ENCODE measurements around the gene ITGA8. TPM values are rescaled to one million over a fixed set of nuclear protein-coding genes. Genes with fewer than 3 reads are reported as not detected.

Gene ITGA8
- total RNA-seq, 1 experiment from 2014 or later: not detected

- TF ChIP-seq CTCF (conservative IDR thresholded peaks at IDR 0.05; ENCODE audit: low read depth, low read length) (peak; percentile 68), EZH2 (IDR thresholded peaks at IDR 0.05; ENCODE audit: borderline replicate concordance, low read depth, low read length, poor library complexity, severe bottlenecking) (no peak)
- ChIA-PET POLR2A (ENCODE audit: low non-redundant PET) (no interaction called here), CTCF (interaction anchor here (0.7 to 1.5 kb wide), 3 partner anchors 94 to 161 kb away, joined by 4 to 8 read pairs (median 4); no protein-coding TSS in a partner anchor)
- Histone ChIP-seq H3K27ac (ENCODE audit: low read depth, low read length, poor library complexity, severe bottlenecking) (no peak overlapping the region), H3K36me3 (ENCODE audit: insufficient read depth, low read length, poor library complexity, severe bottlenecking) (no peaks in the 10 kb centered on the region), H3K4me3 (ENCODE audit: low read depth, low read length, poor library complexity, severe bottlenecking) (no peak overlapping the region), H3K9me3 (ENCODE audit: low read depth, low read length, poor library complexity, severe bottlenecking) (no peaks in the 10 kb centered on the region), H3K27me3 (replicated peaks; ENCODE audit: insufficient read depth, low read depth, low read length, poor library complexity) (peaks cover 37% of the 10 kb centered on the region), H3K4me1 (ENCODE audit: insufficient read depth, low read length, poor library complexity, severe bottlenecking) (no peaks in the 10 kb centered on the region)
- no TSS peak for BruUV-seq (replicated peaks)
- intact Hi-C loops (cut with micrococcal nuclease; ENCODE audit: unreplicated experiment): loop anchor here (2.0 to 10.0 kb wide), 3 partner anchors 99 to 291 kb away; no protein-coding TSS in a partner anchor
- peak; percentile 70 for DNase-seq (ENCODE audit: low spot score)
These were observed 5.9 kb upstream of the ITGA8 start for GRCh38 chr10:15725603-15726002.

DNA sequence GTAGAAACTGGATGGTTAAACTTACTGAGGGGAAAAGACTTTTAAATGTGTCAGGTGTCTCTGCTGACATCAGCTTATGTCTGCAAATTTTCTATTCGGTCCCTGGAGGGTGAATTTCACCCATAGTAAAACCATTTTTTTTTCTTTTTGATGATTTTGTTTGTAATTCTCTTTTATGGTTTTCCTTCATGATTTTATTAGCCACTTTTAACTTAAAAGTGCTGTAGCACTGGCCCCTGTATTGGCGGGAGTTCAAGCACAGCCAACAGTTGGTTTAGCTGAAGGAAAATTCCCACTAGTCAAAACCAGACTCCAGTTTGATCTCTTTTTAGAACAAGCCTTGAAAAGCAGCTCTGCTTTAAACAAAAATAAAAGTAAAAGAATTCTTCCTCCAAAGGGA lies 5.0 kb upstream of the ITGA8 start:
- BruUV-seq (replicated peaks): no TSS peak
- ChIA-PET CTCF (no interaction called here), POLR2A (ENCODE audit: low non-redundant PET) (no interaction called here)
- peaks cover 45% of the 10 kb centered on the region for H3K27me3 ChIP-seq (replicated peaks; ENCODE audit: insufficient read depth, low read depth, low read length, poor library complexity)
- no peaks in the 10 kb centered on the region for H3K36me3 ChIP-seq (ENCODE audit: insufficient read depth, low read length, poor library complexity, severe bottlenecking)
- no peaks in the 10 kb centered on the region for H3K9me3 ChIP-seq (ENCODE audit: low read depth, low read length, poor library complexity, severe bottlenecking)
- no peaks in the 10 kb centered on the region for H3K4me1 ChIP-seq (ENCODE audit: insufficient read depth, low read length, poor library complexity, severe bottlenecking)
- no peak overlapping the region for H3K27ac ChIP-seq (ENCODE audit: low read depth, low read length, poor library complexity, severe bottlenecking)
- no peak for TF ChIP-seq CTCF (conservative IDR thresholded peaks at IDR 0.05; ENCODE audit: low read depth, low read length)
- no peak for TF ChIP-seq EZH2 (IDR thresholded peaks at IDR 0.05; ENCODE audit: borderline replicate concordance, low read depth, low read length, poor library complexity, severe bottlenecking)
- no peak overlapping the region for H3K4me3 ChIP-seq (ENCODE audit: low read depth, low read length, poor library complexity, severe bottlenecking)
- DNase-seq (ENCODE audit: low spot score): no peak
- intact Hi-C loops (cut with micrococcal nuclease; ENCODE audit: unreplicated experiment): loop anchor here (2.0 to 10.0 kb wide), 3 partner anchors 100 to 290 kb away; no protein-coding TSS in a partner anchor

DNA sequence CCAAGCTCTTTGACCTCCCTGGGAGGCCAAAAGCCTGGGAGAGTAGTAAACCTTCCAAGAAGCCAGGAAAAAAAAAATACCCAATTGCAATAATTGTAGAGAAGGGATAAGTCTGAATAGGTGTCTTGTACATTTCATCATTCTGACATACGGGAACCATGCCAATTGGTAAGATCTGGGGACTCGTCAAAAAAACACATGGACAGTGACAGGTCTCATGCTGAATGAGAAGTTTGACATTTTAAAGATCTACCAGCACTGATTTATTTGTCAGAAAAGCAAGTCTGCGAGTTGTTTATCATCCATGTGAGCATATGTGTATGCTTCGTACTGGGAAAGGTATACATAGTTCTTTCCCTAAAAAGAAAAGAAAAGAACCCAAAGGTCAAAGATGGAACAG lies 4.1 kb upstream of the ITGA8 start:
- H3K36me3 ChIP-seq (ENCODE audit: insufficient read depth, low read length, poor library complexity, severe bottlenecking): no peaks in the 10 kb centered on the region
- no peaks in the 10 kb centered on the region for H3K9me3 ChIP-seq (ENCODE audit: low read depth, low read length, poor library complexity, severe bottlenecking)
- no peak for TF ChIP-seq CTCF (conservative IDR thresholded peaks at IDR 0.05; ENCODE audit: low read depth, low read length)
- no peak for TF ChIP-seq EZH2 (IDR thresholded peaks at IDR 0.05; ENCODE audit: borderline replicate concordance, low read depth, low read length, poor library complexity, severe bottlenecking)
- no peak for DNase-seq (ENCODE audit: low spot score)
- ChIA-PET POLR2A (ENCODE audit: low non-redundant PET) (no interaction called here), CTCF (no interaction called here)
- no peaks in the 10 kb centered on the region for H3K4me1 ChIP-seq (ENCODE audit: insufficient read depth, low read length, poor library complexity, severe bottlenecking)
- intact Hi-C loops (cut with micrococcal nuclease; ENCODE audit: unreplicated experiment): loop anchor here (2.0 to 10.0 kb wide), 3 partner anchors 101 to 289 kb away; no protein-coding TSS in a partner anchor
- BruUV-seq (replicated peaks): no TSS peak
- H3K27me3 ChIP-seq (replicated peaks; ENCODE audit: insufficient read depth, low read depth, low read length, poor library complexity): peaks cover 54% of the 10 kb centered on the region
- no peak overlapping the region for H3K4me3 ChIP-seq (ENCODE audit: low read depth, low read length, poor library complexity, severe bottlenecking)
- H3K27ac ChIP-seq (ENCODE audit: low read depth, low read length, poor library complexity, severe bottlenecking): no peak overlapping the region
